Measurements from ENCODE around the gene AQP2. TPM values are rescaled to one million over a fixed set of nuclear protein-coding genes. Genes with fewer than 3 reads are reported as not detected.

Gene AQP2, protein sequence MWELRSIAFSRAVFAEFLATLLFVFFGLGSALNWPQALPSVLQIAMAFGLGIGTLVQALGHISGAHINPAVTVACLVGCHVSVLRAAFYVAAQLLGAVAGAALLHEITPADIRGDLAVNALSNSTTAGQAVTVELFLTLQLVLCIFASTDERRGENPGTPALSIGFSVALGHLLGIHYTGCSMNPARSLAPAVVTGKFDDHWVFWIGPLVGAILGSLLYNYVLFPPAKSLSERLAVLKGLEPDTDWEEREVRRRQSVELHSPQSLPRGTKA
- total RNA-seq (not detected), polyA plus RNA-seq (not detected)
- long read RNA-seq, donor 1 = 0 reads
- long read RNA-seq, donor 2 = 0 reads
- long read RNA-seq, donor 3, full-length matches to known transcripts = 1 of 1 reads
- long read RNA-seq, donor 3, partial matches to known transcripts = 0 of 1 reads
- long read RNA-seq, donor 3, other reads (novel, unspliced or antisense) = 0 of 1 reads
- long read RNA-seq, donor 4 = 0 reads
- long read RNA-seq, donor 5 = 0 reads

DNA sequence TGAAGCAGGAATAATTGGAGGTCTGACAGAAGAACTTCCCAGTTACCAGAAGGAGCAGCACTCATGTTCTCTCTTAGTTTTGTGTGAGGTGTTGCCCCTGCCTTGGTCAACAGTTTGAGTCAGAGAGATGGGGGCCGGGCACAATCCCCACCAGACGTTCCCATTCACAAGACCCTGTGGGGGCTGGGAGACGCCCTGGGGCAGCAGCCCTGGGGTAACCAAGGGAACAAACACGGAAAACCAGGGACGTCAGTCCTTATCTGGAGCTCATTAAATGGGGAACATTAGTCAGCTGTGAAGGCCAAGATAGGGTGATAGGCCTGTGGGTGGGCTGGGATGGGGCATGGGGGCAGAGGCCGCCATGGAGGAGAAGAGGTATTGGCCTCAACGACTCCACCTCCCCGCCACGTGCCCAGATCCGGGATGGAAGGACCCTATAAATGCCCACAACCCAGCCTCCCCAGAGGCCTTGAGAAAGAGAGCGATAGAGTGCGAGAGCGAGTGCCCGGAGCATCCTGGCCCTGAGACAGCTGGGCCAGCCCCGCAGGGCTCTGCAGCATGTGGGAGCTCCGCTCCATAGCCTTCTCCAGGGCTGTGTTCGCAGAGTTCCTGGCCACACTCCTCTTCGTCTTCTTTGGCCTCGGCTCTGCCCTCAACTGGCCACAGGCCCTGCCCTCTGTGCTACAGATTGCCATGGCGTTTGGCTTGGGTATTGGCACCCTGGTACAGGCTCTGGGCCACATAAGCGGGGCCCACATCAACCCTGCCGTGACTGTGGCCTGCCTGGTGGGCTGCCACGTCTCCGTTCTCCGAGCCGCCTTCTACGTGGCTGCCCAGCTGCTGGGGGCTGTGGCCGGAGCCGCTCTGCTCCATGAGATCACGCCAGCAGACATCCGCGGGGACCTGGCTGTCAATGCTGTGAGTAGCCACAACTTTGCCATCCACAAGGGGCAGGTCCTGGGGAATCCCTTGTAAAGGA is at the start of gene AQP2:
Gene AQP2 (plus strand): TSS at position 465 of the 979 bp plus-strand sequence. CDS start 94 bp downstream, at position 559.
- H3K27ac ChIP-seq (ENCODE audit: low read depth in 1 of 2, low read length in 1 of 2) = no peak within 1 kb of the TSS
- H3K4me1 ChIP-seq (ENCODE audit: control insufficient read depth in 5 of 5, insufficient read depth in 5 of 5, low read length in 5 of 5) = peaks cover 0 to 10% (median 3%) of the 10 kb centered on the region in 5 donors
- no peak within 1 kb of the TSS for H3K9ac ChIP-seq (ENCODE audit: insufficient read depth in 1 of 2, low read length in 2 of 2)
- TF ChIP-seq, protein P1, sequence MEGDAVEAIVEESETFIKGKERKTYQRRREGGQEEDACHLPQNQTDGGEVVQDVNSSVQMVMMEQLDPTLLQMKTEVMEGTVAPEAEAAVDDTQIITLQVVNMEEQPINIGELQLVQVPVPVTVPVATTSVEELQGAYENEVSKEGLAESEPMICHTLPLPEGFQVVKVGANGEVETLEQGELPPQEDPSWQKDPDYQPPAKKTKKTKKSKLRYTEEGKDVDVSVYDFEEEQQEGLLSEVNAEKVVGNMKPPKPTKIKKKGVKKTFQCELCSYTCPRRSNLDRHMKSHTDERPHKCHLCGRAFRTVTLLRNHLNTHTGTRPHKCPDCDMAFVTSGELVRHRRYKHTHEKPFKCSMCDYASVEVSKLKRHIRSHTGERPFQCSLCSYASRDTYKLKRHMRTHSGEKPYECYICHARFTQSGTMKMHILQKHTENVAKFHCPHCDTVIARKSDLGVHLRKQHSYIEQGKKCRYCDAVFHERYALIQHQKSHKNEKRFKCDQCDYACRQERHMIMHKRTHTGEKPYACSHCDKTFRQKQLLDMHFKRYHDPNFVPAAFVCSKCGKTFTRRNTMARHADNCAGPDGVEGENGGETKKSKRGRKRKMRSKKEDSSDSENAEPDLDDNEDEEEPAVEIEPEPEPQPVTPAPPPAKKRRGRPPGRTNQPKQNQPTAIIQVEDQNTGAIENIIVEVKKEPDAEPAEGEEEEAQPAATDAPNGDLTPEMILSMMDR (IDR thresholded peaks at IDR 0.05; ENCODE audit: control extremely low read depth, extremely low read depth) = no peak
- no peaks in the 10 kb centered on the region for H3K36me3 ChIP-seq (ENCODE audit: control insufficient read depth in 4 of 4, insufficient read depth in 4 of 4, low read length in 4 of 4)
- peaks cover 0 to 11% (median 2%) of the 10 kb centered on the region in 3 donors for H3K27me3 ChIP-seq (ENCODE audit: control insufficient read depth in 3 of 3, insufficient read depth in 3 of 3, low read length in 2 of 3)
- no peaks in the 10 kb centered on the region for H3K9me3 ChIP-seq (ENCODE audit: control insufficient read depth in 4 of 4, insufficient read depth in 3 of 4, low read length in 3 of 4)
- no peak for ATAC-seq (ENCODE audit: insufficient read depth, low FRiP score)
- H3K4me3 ChIP-seq = no peak within 1 kb of the TSS
- 90 to 92% methylated on average over 32 of the region's 32 CpGs for WGBS, 2 donors
- DNase-seq = peak in 1 of 3 donors; percentile 20

DNA sequence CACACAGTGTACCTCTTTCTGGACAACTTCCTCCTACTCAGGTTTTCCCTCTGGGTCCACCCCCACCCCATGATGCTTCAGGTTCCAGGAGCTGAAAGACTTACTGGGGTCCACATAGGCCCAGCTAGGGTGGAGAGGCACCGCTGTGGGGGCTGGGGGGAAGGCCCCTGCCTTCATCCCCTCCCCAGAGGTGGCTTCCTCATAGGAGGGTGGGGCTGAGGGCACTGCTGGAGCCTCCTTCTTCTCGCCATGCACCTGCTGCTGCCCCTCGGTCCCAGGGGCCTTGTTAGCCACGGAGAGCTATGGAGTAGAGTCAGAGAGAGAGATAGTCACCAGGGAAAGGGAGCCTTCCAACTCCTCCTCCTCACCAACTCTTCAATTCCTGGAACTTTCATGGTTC is 49.5 kb upstream of the AQP2 start:
- DNase-seq = no peak
- 80 to 89% methylated on average over 4 of the region's 4 CpGs for WGBS, 2 donors
- ATAC-seq (ENCODE audit: insufficient read depth, low FRiP score) = no peak

DNA sequence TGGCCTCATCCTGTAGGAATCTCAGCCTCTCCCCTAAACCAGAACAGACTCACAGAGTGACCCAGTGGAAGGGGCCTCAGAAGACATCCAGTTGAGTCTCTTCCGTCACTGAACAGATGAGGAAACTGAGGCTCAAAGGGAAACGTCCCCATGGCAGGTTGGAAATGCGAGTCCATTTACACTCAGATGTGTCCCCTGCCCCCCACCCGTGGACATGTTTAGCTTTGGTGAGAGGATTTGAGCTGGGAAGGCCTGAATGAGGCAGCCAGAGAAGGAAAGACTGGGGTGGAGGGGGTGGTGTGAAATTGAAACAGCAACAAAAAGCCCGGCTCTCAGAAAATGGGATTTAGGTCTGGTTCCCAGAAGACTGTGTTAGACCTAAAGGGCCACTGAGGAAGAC is 48.6 kb upstream of the AQP2 start:
- H3K27me3 ChIP-seq (ENCODE audit: control insufficient read depth in 3 of 3, insufficient read depth in 3 of 3, low read length in 2 of 3) = no peaks in the 10 kb centered on the region
- H3K4me3 ChIP-seq = no peak overlapping the region
- no peaks in the 10 kb centered on the region for H3K9me3 ChIP-seq (ENCODE audit: control insufficient read depth in 4 of 4, insufficient read depth in 3 of 4, low read length in 3 of 4)
- H3K36me3 ChIP-seq (ENCODE audit: control insufficient read depth in 4 of 4, insufficient read depth in 4 of 4, low read length in 4 of 4) = no peaks in the 10 kb centered on the region
- H3K27ac ChIP-seq (ENCODE audit: low read depth in 1 of 2, low read length in 1 of 2) = no peak overlapping the region
- ATAC-seq (ENCODE audit: insufficient read depth, low FRiP score) (no peak), DNase-seq (no peak)
- H3K9ac ChIP-seq (ENCODE audit: insufficient read depth in 1 of 2, low read length in 2 of 2) = no peak overlapping the region
- 90 to 94% methylated on average over 5 of the region's 5 CpGs for WGBS, 2 donors
- TF ChIP-seq, protein P1 (IDR thresholded peaks at IDR 0.05; ENCODE audit: control extremely low read depth, extremely low read depth) = no peak
- peaks cover 0 to 14% (median 0%) of the 10 kb centered on the region in 5 donors for H3K4me1 ChIP-seq (ENCODE audit: control insufficient read depth in 5 of 5, insufficient read depth in 5 of 5, low read length in 5 of 5)

More for the DNA sequence above, 49.5 kb upstream of the AQP2 start:
- Histone ChIP-seq H3K9ac (ENCODE audit: insufficient read depth in 1 of 2, low read length in 2 of 2) (no peak overlapping the region), H3K27me3 (ENCODE audit: control insufficient read depth in 3 of 3, insufficient read depth in 3 of 3, low read length in 2 of 3) (no peaks in the 10 kb centered on the region), H3K4me3 (no peak overlapping the region), H3K27ac (ENCODE audit: low read depth in 1 of 2, low read length in 1 of 2) (no peak overlapping the region), H3K4me1 (ENCODE audit: control insufficient read depth in 5 of 5, insufficient read depth in 5 of 5, low read length in 5 of 5) (peaks cover 0 to 14% (median 0%) of the 10 kb centered on the region in 5 donors), H3K9me3 (ENCODE audit: control insufficient read depth in 4 of 4, insufficient read depth in 3 of 4, low read length in 3 of 4) (no peaks in the 10 kb centered on the region), H3K36me3 (ENCODE audit: control insufficient read depth in 4 of 4, insufficient read depth in 4 of 4, low read length in 4 of 4) (no peaks in the 10 kb centered on the region)
- TF ChIP-seq, protein P1 (IDR thresholded peaks at IDR 0.05; ENCODE audit: control extremely low read depth, extremely low read depth) = no peak

Data from lung (tissue), 16 donors.